ENCODE measurements around the gene SHISA9. TPM values are rescaled to one million over a fixed set of nuclear protein-coding genes. Genes with fewer than 3 reads are reported as not detected.

Gene SHISA9
- polyA plus RNA-seq, 2 of the 4 experiments (the other 2 are of a cell fraction), result 0.16 TPM; not detected in 1

GRCh38 chr16:13234999-13235398 lies 333.6 kb downstream of the SHISA9 start:
- H3K27ac ChIP-seq, result no peak overlapping the region
- H3K4me2 ChIP-seq, result no peak overlapping the region
- no peak overlapping the region for H3K4me3 ChIP-seq
- ATAC-seq, result no peak
- TF ChIP-seq NR3C1 (IDR thresholded peaks at IDR 0.05) (no peak), CBX2 (IDR thresholded peaks at IDR 0.05; ENCODE audit: borderline replicate concordance, low read depth) (no peak), BCL3 (IDR thresholded peaks at IDR 0.05) (no peak), ATOH8 (CRISPR knock-in tag; IDR thresholded peaks at IDR 0.05; ENCODE audit: low read depth) (no peak), KDM5A (IDR thresholded peaks at IDR 0.05) (no peak), HMGXB4 (CRISPR knock-in tag; IDR thresholded peaks at IDR 0.05; ENCODE audit: borderline replicate concordance) (no peak), JUNB (IDR thresholded peaks at IDR 0.05) (no peak), TFCP2L1 (CRISPR knock-in tag; IDR thresholded peaks at IDR 0.05) (no peak), HDAC2 (IDR thresholded peaks at IDR 0.05) (no peak), SREBF2 (IDR thresholded peaks at IDR 0.05) (no peak), CHD2 (IDR thresholded peaks at IDR 0.05; ENCODE audit: low read length, partially characterized antibody) (no peak), SMC3 (IDR thresholded peaks at IDR 0.05) (no peak)
- no peak for FAIRE-seq
- H3K4me1 ChIP-seq, result no peaks in the 10 kb centered on the region
- ChIA-PET POLR2A (no interaction called here), CTCF (interaction anchor here (0.6 kb wide), 1 partner anchor 377 kb away, joined by 3 read pairs; no protein-coding TSS in a partner anchor)
- H3K9me3 ChIP-seq, result no peaks in the 10 kb centered on the region
- WGBS (ENCODE audit: missing lambda C conversion rate), result 9% methylated on average over 10 of the region's 17 CpGs
- no peak for DNase-seq (ENCODE audit: low read depth in 1 of 2, low spot score in 1 of 2)

GRCh38 chr16:13236308-13236707 lies 334.9 kb downstream of the SHISA9 start:
- ATAC-seq, result no peak
- ChIA-PET POLR2A (no interaction called here), CTCF (no interaction called here)
- no peaks in the 10 kb centered on the region for H3K4me1 ChIP-seq
- H3K27ac ChIP-seq, result no peak overlapping the region
- H3K9me3 ChIP-seq, result no peaks in the 10 kb centered on the region
- TF ChIP-seq SMC3 (IDR thresholded peaks at IDR 0.05) (no peak), NPAS2 (CRISPR knock-in tag; IDR thresholded peaks at IDR 0.05; ENCODE audit: borderline replicate concordance) (no peak), EHMT2 (IDR thresholded peaks at IDR 0.05; ENCODE audit: low read depth) (no peak)
- no peak for DNase-seq (ENCODE audit: low read depth in 1 of 2, low spot score in 1 of 2)
- no peak overlapping the region for H3K4me3 ChIP-seq
- FAIRE-seq, result no peak
- 55% methylated on average over 6 of the region's 6 CpGs for WGBS (ENCODE audit: missing lambda C conversion rate)
- H3K4me2 ChIP-seq, result no peak overlapping the region

GRCh38 chr16:13238182-13238581 lies 336.8 kb downstream of the SHISA9 start:
- H3K9me3 ChIP-seq, result no peaks in the 10 kb centered on the region
- ATAC-seq (no peak), DNase-seq (ENCODE audit: low read depth in 1 of 2, low spot score in 1 of 2) (no peak), FAIRE-seq (no peak)
- POLR2A ChIA-PET, result no interaction called here
- no peak overlapping the region for H3K27ac ChIP-seq
- 0% methylated on average over 2 of the region's 2 CpGs for WGBS (ENCODE audit: missing lambda C conversion rate)
- H3K4me3 ChIP-seq, result no peak overlapping the region
- CTCF ChIA-PET, result no interaction called here
- no peaks in the 10 kb centered on the region for H3K4me1 ChIP-seq
- TF ChIP-seq MAX (IDR thresholded peaks at IDR 0.05) (no peak), USF2 (IDR thresholded peaks at IDR 0.05) (no peak), HDAC2 (IDR thresholded peaks at IDR 0.05) (no peak), MYC (IDR thresholded peaks at IDR 0.05; ENCODE audit: borderline replicate concordance, low read length) (no peak), HMGXB4 (CRISPR knock-in tag; IDR thresholded peaks at IDR 0.05; ENCODE audit: borderline replicate concordance) (no peak), CHD4 (IDR thresholded peaks at IDR 0.05; ENCODE audit: borderline replicate concordance) (no peak), NFE2L2 (conservative IDR thresholded peaks at IDR 0.05; ENCODE audit: low read length) (no peak), BCL3 (IDR thresholded peaks at IDR 0.05) (no peak), BHLHE40 (IDR thresholded peaks at IDR 0.05; ENCODE audit: low read depth, low read length) (no peak), E2F6 (IDR thresholded peaks at IDR 0.05; ENCODE audit: borderline replicate concordance, low read depth) (no peak), SREBF2 (IDR thresholded peaks at IDR 0.05) (no peak)
- H3K4me2 ChIP-seq, result no peak overlapping the region

Data from A549 (cell line).